PC-3 (cell line): ENCODE measurements around the gene PEPD. TPM values are rescaled to one million over a fixed set of nuclear protein-coding genes. Genes with fewer than 3 reads are reported as not detected.
"Not testable (repeated sequence)": the region's sequence is repeated elsewhere in the genome, so short reads cannot be mapped to it uniquely, and the experiment has no call there.

ENCODE experiments used
- ATAC-seq: fragments of 200-7000 bp; cut with Tn5 transposase; 2 replicates; pipeline ENCODE4 v1.9.1; 2020; ENCODE audit warnings: mild to moderate bottlenecking, moderate library complexity
- BruUV-seq: library from RNA; stranded (reverse); fragments of 400-500 nt; replicated peaks from 2 replicates; lab custom pipeline; 2021; lab: Mats Ljungman, UMichigan
- CTCF ChIA-PET: fragments of 300-600 bp; sonication (Branson Sonifier 250); formaldehyde crosslinking; loops from one replicate; lab custom pipeline; 2022; ENCODE audit warnings: antibody characterized with exemption; lab: Charles Lee
- POLR2A ChIA-PET: fragments of 300-600 bp; sonication (Branson Sonifier 250); formaldehyde crosslinking; loops from one replicate; lab custom pipeline; 2022; ENCODE audit warnings: antibody characterized with exemption; ENCODE audit not compliant: unreplicated experiment; lab: Charles Lee
- DNase-seq: peaks from one replicate; pipeline ENCODE4 v3.0.0-alpha.2; 2015
- H2AFZ ChIP-seq: fragments of 300-600 bp; sonication (generic); 2 replicates; pipeline ENCODE4 v1.6.0; 2016; ENCODE audit warnings: antibody characterized with exemption, low read length
- H3F3A ChIP-seq: fragments of 300-600 bp; sonication (generic); one replicate; pipeline ENCODE4 v1.6.0; 2017; ENCODE audit warnings: antibody characterized with exemption, low read length, control low read depth, mild to moderate bottlenecking; ENCODE audit not compliant: unreplicated experiment
- H3K27ac ChIP-seq: fragments of 300-600 bp; sonication (generic); 2 replicates; pipeline ENCODE4 v1.5.1; 2016; ENCODE audit warnings: mild to moderate bottlenecking, low read length
- H3K27me3 ChIP-seq: fragments of 300-600 bp; sonication (generic); 2 replicates; pipeline ENCODE4 v1.6.1; 2016; ENCODE audit warnings: low read length, mixed read lengths
- H3K36me3 ChIP-seq: fragments of 300-600 bp; sonication (generic); 2 replicates; pipeline ENCODE4 v1.6.1; 2016; ENCODE audit warnings: low read depth, mixed run types, low read length, mixed read lengths
- H3K4me1 ChIP-seq: fragments of 300-600 bp; sonication (generic); 2 replicates; pipeline ENCODE4 v1.5.1; 2016; ENCODE audit warnings: low read length; ENCODE audit not compliant: insufficient read depth
- H3K4me2 ChIP-seq: fragments of 300-600 bp; sonication (generic); 2 replicates; pipeline ENCODE4 v1.6.0; 2016; ENCODE audit warnings: low read length
- H3K4me3 ChIP-seq: fragments of 300-600 bp; sonication (generic); 2 replicates; pipeline ENCODE4 v1.5.1; 2016; ENCODE audit warnings: mild to moderate bottlenecking, low read length, mixed read lengths
- H3K79me2 ChIP-seq: fragments of 300-600 bp; sonication (generic); 2 replicates; pipeline ENCODE4 v1.6.1; 2017; ENCODE audit warnings: low read length, mixed read lengths
- H3K9ac ChIP-seq: fragments of 300-600 bp; sonication (generic); 2 replicates; pipeline ENCODE4 v1.6.0; 2016; ENCODE audit warnings: mild to moderate bottlenecking, low read length
- H3K9me2 ChIP-seq: fragments of 300-600 bp; sonication (generic); replicated peaks from 2 replicates; pipeline ENCODE4 v1.6.1; 2016; ENCODE audit warnings: mixed run types, low read length, mixed read lengths
- H3K9me3 ChIP-seq: fragments of 300-600 bp; sonication (generic); 2 replicates; pipeline ENCODE4 v1.6.1; 2016; ENCODE audit warnings: low read length, mixed read lengths
- H4K20me1 ChIP-seq: fragments of 300-600 bp; sonication (generic); 2 replicates; pipeline ENCODE4 v1.6.1; 2016; ENCODE audit warnings: low read length, mixed read lengths
- EZH2 ChIP-seq: fragments of 300-600 bp; sonication (generic); IDR thresholded peaks from one replicate; pipeline ENCODE4 v1.6.1; 2017; ENCODE audit warnings: antibody characterized with exemption, mild to moderate bottlenecking, low read length; ENCODE audit not compliant: unreplicated experiment
- EZH2phosphoT487 ChIP-seq: fragments of 300-600 bp; sonication (generic); IDR thresholded peaks from 2 replicates; pipeline ENCODE4 v1.6.1; 2018; ENCODE audit warnings: mild to moderate bottlenecking, antibody characterized with exemption, low read length, borderline replicate concordance
- intact Hi-C: fragments of 100-400 bp; cut with micrococcal nuclease; formaldehyde crosslinking; loops from 2 replicates; pipeline ENCODE4 v1.9.0; 2023
- total RNA-seq: library from RNA; depleted of rRNA; stranded (reverse); fragments of >200 nt; gene quantifications from 2 replicates; pipeline ENCODE4 v1.2.3, GENCODE V29; 2014
- TF ChIP-seq, protein P1 (sequence below): fragments of 300-600 bp; sonication (generic); conservative IDR thresholded peaks from 2 replicates; pipeline ENCODE4 v1.5.1; 2017; ENCODE audit warnings: antibody characterized with exemption, low read depth, mild to moderate bottlenecking, low read length

PEPD gene
- total RNA-seq, 1 experiment from 2014 or later: 53.4 TPM

DNA sequence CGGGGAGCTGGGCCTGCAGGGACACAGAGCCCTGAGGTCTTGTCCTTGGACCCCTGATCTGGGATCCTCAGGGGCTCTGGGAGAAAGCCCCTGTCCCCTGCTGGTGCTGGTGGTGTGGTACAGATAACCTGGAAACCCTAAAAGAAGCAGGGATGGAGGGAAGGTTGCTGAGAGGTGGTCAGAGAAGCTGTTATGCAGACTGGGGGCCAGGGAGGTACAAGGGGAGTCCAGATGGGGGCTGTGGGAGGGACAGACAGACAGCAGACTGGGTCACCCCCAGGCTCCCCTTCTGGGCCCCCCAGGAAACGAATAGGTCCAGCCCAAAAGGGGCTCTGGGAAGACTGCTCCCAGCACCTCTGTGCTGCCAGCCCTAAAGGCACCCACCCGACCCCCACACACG lies 34.7 kb upstream of the PEPD start:
- BruUV-seq: no TSS peak
- Histone ChIP-seq H3K9me3 (no peaks in the 10 kb centered on the region), H3K79me2 (no peaks in the 10 kb centered on the region), H4K20me1 (no peaks in the 10 kb centered on the region), H3K9ac (no peak overlapping the region), H3K27me3 (no peaks in the 10 kb centered on the region), H3K36me3 (no peaks in the 10 kb centered on the region), H3F3A (no peaks in the 10 kb centered on the region), H3K4me3 (no peak overlapping the region), H3K4me2 (no peak overlapping the region), H2AFZ (no peak overlapping the region), H3K4me1 (no peaks in the 10 kb centered on the region), H3K9me2 (no peaks in the 10 kb centered on the region), H3K27ac (no peak overlapping the region)
- POLR2A ChIA-PET: no interaction called here
- TF ChIP-seq EZH2phosphoT487: no peak
- TF ChIP-seq, protein P1, sequence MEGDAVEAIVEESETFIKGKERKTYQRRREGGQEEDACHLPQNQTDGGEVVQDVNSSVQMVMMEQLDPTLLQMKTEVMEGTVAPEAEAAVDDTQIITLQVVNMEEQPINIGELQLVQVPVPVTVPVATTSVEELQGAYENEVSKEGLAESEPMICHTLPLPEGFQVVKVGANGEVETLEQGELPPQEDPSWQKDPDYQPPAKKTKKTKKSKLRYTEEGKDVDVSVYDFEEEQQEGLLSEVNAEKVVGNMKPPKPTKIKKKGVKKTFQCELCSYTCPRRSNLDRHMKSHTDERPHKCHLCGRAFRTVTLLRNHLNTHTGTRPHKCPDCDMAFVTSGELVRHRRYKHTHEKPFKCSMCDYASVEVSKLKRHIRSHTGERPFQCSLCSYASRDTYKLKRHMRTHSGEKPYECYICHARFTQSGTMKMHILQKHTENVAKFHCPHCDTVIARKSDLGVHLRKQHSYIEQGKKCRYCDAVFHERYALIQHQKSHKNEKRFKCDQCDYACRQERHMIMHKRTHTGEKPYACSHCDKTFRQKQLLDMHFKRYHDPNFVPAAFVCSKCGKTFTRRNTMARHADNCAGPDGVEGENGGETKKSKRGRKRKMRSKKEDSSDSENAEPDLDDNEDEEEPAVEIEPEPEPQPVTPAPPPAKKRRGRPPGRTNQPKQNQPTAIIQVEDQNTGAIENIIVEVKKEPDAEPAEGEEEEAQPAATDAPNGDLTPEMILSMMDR: no peak
- no peak for ATAC-seq
- intact Hi-C loops: no loop called here
- no peak for DNase-seq
- CTCF ChIA-PET: no interaction called here

DNA sequence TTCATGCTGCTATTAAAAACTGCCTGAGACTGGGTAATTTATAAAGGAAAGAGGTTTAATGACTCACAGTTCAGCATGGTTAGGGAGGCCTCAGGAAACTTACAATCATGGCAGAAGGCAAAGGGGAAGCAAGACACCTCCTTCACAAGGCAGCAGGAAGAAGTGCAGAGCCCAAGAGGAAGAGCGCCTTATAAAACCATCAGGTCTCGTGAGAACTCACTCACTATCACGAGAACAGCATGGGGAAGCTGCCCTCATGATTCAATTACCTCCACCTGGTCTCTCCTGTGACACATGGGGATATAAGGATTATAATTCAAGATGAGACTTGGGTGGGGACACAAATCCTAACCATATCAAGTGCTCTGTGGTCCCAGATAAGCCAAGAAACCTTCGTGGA lies 34.1 kb upstream of the PEPD start:
- BruUV-seq, H3K9me2 ChIP-seq, H3K4me3 ChIP-seq, H3K79me2 ChIP-seq, CTCF ChIA-PET, H2AFZ ChIP-seq, H3K27me3 ChIP-seq, ATAC-seq, intact Hi-C loops, H3K4me2 ChIP-seq, POLR2A ChIA-PET, H3K27ac ChIP-seq, H3K4me1 ChIP-seq, H3K36me3 ChIP-seq, DNase-seq, H3F3A ChIP-seq, H3K9me3 ChIP-seq, H3K9ac ChIP-seq, H4K20me1 ChIP-seq: not testable (repeated sequence)

DNA sequence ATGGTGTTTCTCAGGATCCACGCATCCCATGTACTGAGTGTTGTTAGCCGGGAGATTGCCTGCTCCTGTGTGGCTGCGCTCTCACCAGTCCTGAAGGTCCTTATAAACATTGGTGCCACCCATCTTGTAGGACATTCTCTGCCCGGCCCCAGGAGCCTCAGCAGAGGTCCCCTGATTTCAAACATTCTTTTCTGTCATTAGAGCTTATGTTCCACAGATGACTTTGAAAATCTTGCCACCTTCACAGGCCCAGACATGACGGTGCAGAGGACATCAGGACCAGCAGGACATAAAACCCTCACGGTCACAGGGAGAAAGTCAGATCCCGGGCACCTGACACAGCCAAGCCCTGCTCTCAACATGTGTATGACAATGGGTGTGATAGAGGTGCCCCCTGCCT lies 33.2 kb upstream of the PEPD start:
- POLR2A ChIA-PET: no interaction called here
- Histone ChIP-seq H3K9me2 (no peaks in the 10 kb centered on the region), H3K4me1 (no peaks in the 10 kb centered on the region), H3K79me2 (no peaks in the 10 kb centered on the region), H3K4me2 (no peak overlapping the region), H3K36me3 (no peaks in the 10 kb centered on the region), H4K20me1 (no peaks in the 10 kb centered on the region), H3K9me3 (no peaks in the 10 kb centered on the region), H3K27me3 (no peaks in the 10 kb centered on the region), H3F3A (no peaks in the 10 kb centered on the region), H3K4me3 (no peak overlapping the region), H3K27ac (no peak overlapping the region), H3K9ac (no peak overlapping the region), H2AFZ (no peak overlapping the region)
- DNase-seq (no peak), ATAC-seq (no peak)
- TF ChIP-seq, protein P1: no peak
- TF ChIP-seq EZH2phosphoT487: no peak
- no peak for TF ChIP-seq EZH2
- no TSS peak for BruUV-seq
- intact Hi-C loops: no loop called here
- CTCF ChIA-PET: no interaction called here
